ENCODE measurements around the gene LAMTOR2. TPM values are rescaled to one million over a fixed set of nuclear protein-coding genes. Genes with fewer than 3 reads are reported as not detected.

The LAMTOR2 gene
- total RNA-seq, 3 donors from 2014 or later (not counting 1 experiment from before 2014, with no cell fraction given): 23.5 to 26.1 (median 24.6) TPM

GRCh38 chr1:156048663-156049258 lies 5.8 kb upstream of the LAMTOR2 start:
- H3K36me3 Mint-ChIP-seq: no peaks in the 10 kb centered on the region

GRCh38 chr1:156050376-156050775 lies 4.2 kb upstream of the LAMTOR2 start:
- no peaks in the 10 kb centered on the region for H3K36me3 Mint-ChIP-seq
- H3K4me1 Mint-ChIP-seq: peaks cover 22% of the 10 kb centered on the region in 2 donors
- ATAC-seq (no peak), DNase-seq (no peak)
- intact Hi-C loops (cut with micrococcal nuclease): no loop called here
- H3K9me3 Mint-ChIP-seq: no peaks in the 10 kb centered on the region
- H3K4me3 Mint-ChIP-seq: peak overlapping the region; percentile 6
- Histone ChIP-seq H3K4me3 (ENCODE audit: low read length) (no peak overlapping the region), H3K27ac (ENCODE audit: low read length) (no peak overlapping the region), H3K27me3 (ENCODE audit: control insufficient read depth, insufficient read depth, low read length) (no peaks in the 10 kb centered on the region), H3K36me3 (ENCODE audit: control insufficient read depth, insufficient read depth, low read length) (peaks cover 14% of the 10 kb centered on the region), H3K4me1 (ENCODE audit: control insufficient read depth, insufficient read depth, low read length) (peaks cover 20% of the 10 kb centered on the region), H3K9me3 (ENCODE audit: control insufficient read depth, insufficient read depth, low read length) (no peaks in the 10 kb centered on the region)
- WGBS (ENCODE audit: insufficient coverage): 95% methylated on average over 4 of the region's 4 CpGs
- no peaks in the 10 kb centered on the region for H3K27me3 Mint-ChIP-seq (ENCODE audit: low read depth in 2 of 2)
- H3K27ac Mint-ChIP-seq: no peak overlapping the region
- no peak for TF ChIP-seq CTCF (IDR thresholded peaks at IDR 0.05)

More at GRCh38 chr1:156048663-156049258, 5.8 kb upstream of the LAMTOR2 start:
- no peak for TF ChIP-seq CTCF (IDR thresholded peaks at IDR 0.05)
- Histone ChIP-seq H3K36me3 (ENCODE audit: control insufficient read depth, insufficient read depth, low read length) (peaks cover 16% of the 10 kb centered on the region), H3K4me3 (ENCODE audit: low read length) (no peak overlapping the region), H3K27ac (ENCODE audit: low read length) (no peak overlapping the region), H3K9me3 (ENCODE audit: control insufficient read depth, insufficient read depth, low read length) (no peaks in the 10 kb centered on the region), H3K4me1 (ENCODE audit: control insufficient read depth, insufficient read depth, low read length) (peaks cover 15% of the 10 kb centered on the region), H3K27me3 (ENCODE audit: control insufficient read depth, insufficient read depth, low read length) (no peaks in the 10 kb centered on the region)
- WGBS (ENCODE audit: insufficient coverage): 94% methylated on average over 3 of the region's 3 CpGs
- H3K27ac Mint-ChIP-seq: no peak overlapping the region
- ATAC-seq: no peak
- no peak overlapping the region for H3K4me3 Mint-ChIP-seq
- DNase-seq: no peak
- H3K4me1 Mint-ChIP-seq: peaks cover 12 to 19% of the 10 kb centered on the region in 2 donors
- H3K9me3 Mint-ChIP-seq: no peaks in the 10 kb centered on the region
- intact Hi-C loops (cut with micrococcal nuclease): no loop called here
- H3K27me3 Mint-ChIP-seq (ENCODE audit: low read depth in 2 of 2): no peaks in the 10 kb centered on the region

- H3K27ac Mint-ChIP-seq: no peak overlapping the region
- Histone ChIP-seq H3K27ac (ENCODE audit: low read length) (no peak overlapping the region), H3K36me3 (ENCODE audit: control insufficient read depth, insufficient read depth, low read length) (peaks cover 14% of the 10 kb centered on the region), H3K9me3 (ENCODE audit: control insufficient read depth, insufficient read depth, low read length) (no peaks in the 10 kb centered on the region), H3K27me3 (ENCODE audit: control insufficient read depth, insufficient read depth, low read length) (no peaks in the 10 kb centered on the region), H3K4me1 (ENCODE audit: control insufficient read depth, insufficient read depth, low read length) (peaks cover 27% of the 10 kb centered on the region), H3K4me3 (ENCODE audit: low read length) (no peak overlapping the region)
- DNase-seq: no peak
- H3K9me3 Mint-ChIP-seq: no peaks in the 10 kb centered on the region
- intact Hi-C loops (cut with micrococcal nuclease): no loop called here
- no peak for ATAC-seq
- H3K4me3 Mint-ChIP-seq: no peak overlapping the region
- peaks cover 29% of the 10 kb centered on the region in 2 donors for H3K4me1 Mint-ChIP-seq
- WGBS (ENCODE audit: insufficient coverage): 96% methylated on average over 5 of the region's 7 CpGs
- TF ChIP-seq CTCF (IDR thresholded peaks at IDR 0.05): no peak
- H3K27me3 Mint-ChIP-seq (ENCODE audit: low read depth in 2 of 2): no peaks in the 10 kb centered on the region
- H3K36me3 Mint-ChIP-seq: no peaks in the 10 kb centered on the region
These were observed 3.4 kb upstream of the LAMTOR2 start for GRCh38 chr1:156051011-156051725.

Measured in natural killer cell (primary cell).